Activated CD4-positive, alpha-beta T cell treated with anti-CD3 and anti-CD28 coated beads, Interleukin-2, Interleukin-4, amounts not matched to agents 100 ng/mL and 50 ng/mL, durations not matched to agents 16 hours and 8 hours (primary cell): ENCODE results near the gene TMEM184B.

Source experiments
- DNase-seq: peaks from one replicate; pipeline ENCODE4 v3.0.0-alpha.2; 2020; ENCODE audit warnings: low spot score

TMEM184B gene

DNA sequence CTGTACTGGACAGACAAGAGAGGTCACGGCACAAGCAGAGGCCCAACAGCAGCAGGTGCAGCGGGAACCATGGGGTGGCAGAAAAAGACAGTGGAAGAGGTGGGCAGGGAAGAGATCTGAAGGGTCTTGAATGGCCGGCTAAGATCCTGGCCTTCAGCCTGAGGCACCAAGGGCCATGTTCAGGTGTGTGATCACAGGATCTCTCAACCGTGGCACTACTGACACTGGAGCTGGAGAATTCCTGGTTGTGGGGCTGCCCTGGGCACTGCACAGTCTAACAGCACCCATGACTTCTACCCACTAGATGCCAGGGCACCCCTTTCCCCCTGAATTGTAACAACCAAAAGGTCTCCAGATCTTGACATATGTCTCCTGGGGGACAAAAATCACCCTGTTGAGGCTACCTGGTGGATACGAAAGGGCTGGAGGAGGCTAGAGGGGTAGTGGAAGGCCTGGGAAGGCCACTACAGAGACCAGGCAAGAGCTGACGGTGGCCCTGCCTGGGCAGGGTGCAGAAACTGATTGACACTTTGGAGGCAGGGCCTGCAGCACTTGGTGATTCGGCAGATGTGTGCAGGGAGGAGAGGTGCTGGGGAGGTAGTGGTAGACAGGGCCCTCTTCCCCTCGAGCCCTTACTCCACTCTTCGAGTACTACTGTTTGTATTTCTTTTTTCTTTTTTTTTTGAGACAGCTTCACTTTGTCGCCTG, 36.1 kb upstream of the TMEM184B start:
- no peak for DNase-seq

DNA sequence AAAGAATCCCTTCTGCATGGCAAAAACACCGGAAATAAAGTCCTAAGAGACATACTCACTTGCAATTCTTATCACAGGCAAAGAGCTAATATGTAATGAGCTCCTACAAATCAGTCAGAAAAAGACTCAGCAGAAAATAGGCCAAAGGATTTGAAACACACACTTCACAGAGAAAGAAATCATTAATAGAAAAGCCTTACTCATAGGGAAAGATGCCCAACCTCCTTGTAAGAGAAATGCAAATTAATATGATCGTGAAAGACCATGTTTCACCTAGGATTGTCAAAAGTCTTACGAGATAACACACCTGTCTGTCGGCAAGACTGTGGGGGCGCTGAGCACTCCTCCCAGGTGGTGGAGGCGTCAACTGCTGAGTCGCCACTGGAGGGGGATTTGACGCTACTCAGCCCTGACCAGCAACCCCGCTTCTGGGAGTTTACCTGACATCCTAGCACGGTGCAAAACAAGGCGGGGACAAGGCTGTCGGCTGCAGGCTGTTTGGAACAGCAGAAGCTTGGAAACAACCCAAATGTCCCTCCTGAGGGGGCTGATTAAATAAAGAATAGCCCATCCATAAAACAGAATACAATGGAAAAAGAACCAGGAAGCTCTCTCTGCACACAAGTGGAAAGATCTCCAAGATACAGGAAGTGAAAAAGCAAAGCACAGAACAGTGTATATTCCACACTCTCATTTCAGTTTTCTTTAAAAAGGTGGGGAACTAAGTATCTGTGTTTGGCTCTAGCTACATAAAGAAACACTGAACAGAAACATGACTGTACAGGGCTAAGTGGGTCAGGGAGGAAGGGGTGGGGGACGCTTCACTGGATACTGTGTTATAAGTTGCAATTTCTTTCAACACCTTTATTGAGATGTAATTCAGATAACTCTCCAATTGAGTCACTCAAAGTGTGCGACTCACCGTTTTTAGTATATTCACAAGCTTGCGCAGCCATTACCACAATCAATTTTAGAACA, 33.0 kb upstream of the TMEM184B start:
- peak; percentile 67 for DNase-seq

DNA sequence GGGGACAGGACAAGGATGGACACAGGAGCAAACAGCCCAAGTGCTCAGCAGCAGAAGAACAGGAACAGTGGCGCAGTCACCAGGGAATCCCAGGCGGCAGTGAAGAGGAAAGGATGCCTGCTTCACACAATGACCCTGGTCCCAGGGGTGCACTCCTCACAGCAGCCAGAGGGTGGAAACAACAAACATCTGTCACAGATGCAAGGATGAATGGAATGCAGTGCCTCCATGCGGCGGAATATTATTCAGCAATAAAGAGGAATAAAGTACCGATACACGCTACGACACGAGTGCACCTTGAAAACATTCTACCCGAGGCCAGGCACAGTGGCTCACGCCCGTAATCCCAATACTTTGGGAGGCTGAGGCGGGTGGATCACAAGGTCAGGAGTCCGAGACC, 31.7 kb upstream of the TMEM184B start:
- no peak for DNase-seq

DNA sequence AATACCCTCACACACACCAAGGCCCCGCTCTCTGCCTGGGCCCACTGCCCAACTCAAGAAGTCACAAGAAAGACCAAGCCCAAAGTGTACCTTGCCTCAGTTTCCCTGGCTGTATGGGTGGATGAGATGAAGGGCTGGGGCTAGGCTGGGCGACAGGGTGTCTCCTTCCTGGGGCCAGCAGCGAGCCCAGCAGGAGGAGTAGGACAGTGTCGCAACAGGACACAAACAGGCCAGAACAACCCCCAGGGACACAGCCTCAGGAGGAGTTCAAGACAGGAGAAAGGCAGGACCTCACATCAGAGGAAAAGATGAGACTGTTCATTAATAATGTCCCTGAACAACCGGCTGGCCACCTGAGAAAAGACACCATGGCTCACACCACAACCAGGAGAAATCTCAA, 31.2 kb upstream of the TMEM184B start:
- no peak for DNase-seq

DNA sequence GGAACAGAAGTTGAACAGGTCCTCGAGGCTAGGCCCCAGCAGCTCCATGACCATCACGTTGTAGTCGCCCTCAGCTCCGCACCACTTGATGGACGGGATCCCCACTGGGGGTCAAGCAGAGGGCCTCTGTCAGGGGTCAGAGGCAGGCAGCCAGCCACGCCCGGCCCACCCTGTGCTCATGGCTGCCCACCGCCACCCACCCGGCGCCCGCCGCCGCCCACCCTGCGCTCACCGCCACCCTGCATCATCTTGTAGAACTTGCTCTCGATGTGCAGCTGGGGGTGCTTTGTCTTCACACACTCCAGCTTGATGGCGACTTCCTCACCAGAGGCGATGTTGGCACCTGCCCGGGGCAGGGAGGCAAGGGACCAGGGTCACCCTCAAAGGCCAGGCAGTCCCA, 30.1 kb upstream of the TMEM184B start:
- no peak for DNase-seq

DNA sequence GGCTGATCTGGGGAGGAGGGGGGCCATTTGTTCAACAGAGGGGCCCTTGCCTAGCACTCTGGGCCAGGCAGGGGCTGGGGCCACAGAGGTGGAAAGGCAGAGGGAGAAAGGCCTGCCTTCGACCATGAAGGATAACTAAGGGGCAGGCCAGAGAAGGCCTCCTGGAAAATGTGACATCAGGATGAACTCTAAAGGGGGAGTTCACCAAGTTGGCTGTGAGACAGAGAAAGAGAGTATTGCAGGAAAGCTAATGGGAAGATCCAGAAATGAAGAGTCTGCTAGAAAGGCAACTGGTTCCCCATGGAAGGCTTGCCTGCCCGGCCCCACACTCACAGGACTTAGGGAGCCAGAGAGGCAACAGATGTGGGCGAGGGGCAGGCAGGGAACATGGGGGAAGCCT, 28.1 kb upstream of the TMEM184B start:
- no peak for DNase-seq

DNA sequence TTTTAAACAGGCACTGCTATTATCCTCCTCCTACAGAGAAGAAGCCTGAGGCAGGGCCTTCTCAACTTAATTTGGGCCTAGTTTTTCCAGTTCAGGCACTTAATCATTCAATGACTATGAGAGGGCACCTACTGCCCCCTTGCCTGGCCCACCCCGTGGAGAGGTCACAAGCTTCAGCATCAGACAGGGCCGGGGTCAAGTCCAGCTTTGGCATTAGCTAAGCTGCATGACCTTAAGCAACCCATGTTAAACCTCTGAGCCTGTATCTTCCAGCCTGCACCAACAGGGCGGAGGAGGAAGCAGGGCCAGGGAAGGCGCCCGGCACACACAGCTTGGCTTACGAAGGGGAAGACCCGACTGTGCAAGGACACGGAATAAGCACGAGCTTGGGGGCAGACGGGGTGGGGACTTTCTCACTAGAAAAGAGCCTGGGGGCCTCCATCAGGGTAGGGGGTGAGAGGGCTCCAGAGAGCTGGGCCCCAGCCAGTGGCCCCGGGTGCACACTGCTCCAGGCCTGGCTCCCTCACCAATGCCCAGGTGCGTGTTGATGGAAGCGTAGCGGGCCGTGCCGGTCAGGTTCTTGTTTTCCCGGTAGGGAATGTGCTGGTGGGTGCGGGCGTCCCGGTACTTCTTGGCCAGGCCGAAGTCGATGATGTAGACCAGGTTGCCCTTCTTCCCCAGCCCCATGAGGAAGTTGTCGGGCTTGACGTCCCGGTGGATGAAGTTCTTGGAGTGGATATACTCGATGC, 27.6 kb upstream of the TMEM184B start:
- no peak for DNase-seq

DNA sequence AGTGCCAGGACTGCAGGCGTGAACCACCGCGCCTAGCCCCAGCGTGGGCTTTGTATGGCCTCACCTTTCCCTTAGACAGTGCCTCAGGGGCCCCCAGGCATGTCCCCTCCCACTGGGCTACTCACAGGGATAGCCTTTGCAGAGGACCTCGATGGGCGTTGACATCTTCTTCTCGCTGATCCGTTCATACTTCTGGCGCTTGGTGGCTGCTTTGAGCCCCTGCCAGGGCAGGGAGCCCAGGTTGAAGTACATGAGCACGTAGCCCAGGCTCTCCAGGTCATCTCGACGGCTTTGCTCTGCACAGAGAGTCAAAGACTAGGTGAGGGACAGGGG, 26.9 kb upstream of the TMEM184B start:
- DNase-seq = no peak

DNA sequence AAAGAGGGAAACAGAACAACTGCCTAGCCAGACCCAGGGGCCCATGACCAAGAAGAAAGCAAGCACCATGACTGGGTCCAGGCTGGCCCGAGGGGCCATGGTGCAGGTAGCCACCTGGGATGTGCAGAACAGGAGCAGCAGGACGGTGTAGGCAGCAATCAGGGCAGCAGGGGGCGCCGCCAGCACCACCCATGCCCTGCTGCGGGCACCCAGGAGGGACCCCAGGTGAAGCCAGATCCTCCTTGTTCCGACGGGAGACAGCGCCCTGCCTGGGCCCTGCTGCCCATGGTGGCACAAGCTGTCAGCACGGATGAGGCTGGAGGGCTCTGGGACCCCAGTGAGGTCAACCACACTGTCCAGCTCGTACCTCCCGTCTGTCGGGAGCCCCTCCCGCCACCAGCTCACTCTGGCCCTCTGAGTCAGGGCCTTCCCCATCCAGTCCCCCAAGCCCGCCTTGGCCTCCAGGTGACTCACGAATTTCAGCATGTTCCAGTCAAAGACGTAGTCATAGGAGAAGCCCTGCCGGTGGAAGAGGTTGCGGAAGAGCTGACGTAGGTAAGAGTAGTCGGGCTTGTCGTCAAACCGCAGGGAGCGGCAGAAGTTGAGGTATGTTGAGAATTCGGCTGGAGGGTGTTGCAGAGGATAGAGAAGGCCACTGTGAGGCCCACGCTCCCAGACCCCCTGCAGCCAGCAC, 25.6 kb upstream of the TMEM184B start:
- no peak for DNase-seq

DNA sequence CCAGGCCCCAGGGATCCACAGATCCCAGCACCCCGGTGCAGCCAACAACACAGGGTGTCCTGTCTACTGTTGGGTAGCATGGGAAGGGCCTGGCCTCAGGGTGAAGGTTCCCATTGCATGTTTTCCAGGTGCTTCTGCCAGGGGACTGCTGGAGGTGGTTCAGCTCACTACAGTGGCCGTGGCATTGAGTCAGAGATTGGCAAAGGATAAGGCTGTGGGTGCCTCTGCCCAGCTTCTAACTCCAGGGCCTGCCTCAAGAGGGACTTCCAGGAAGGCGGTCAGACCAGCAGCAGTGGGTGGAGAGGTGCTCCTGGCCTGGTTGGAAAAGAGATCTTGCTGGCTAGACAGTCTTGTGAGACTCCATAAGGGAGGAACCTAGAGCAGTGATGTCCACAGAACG, 23.6 kb upstream of the TMEM184B start:
- no peak for DNase-seq

DNA sequence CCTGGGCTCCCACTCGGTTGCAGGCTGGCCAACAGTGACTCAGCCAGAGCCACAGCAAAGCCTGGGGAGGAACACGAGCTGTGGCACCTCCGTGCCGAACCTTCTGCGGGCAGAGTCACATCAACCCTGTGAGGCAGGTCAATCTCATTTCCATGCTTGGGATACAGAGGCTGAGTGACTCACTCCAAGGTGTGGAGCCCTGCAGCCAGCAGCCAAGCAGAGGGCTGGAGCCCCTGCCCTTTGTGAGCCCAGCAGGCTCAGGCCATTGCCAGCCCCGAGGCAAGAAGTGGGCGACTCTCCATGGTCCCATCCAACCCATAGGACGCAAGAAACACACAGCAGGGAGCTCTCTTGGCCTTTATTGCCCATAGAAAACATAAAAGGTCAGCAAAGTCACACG, 23.1 kb upstream of the TMEM184B start:
- DNase-seq = no peak

DNA sequence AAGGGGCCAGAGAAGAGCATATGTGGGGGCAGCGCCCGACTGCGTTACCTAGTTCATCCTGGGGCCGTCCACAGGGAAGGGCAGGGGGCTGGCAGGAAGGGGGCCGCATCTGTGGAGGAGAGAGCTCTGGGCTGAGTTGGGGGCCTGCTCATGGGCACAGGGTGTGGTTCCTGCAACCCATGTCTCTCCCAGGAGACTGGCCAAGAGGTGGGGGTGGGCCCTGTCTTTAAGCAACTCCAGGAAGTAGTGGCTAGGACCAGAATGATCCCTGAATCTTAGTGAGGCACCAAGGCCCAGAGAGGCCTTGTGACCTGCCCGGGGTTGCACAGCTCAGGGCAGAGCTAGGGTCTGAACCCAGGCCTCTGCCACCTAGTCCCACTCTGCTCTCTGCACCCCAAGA, 22.5 kb upstream of the TMEM184B start:
- no peak for DNase-seq

DNA sequence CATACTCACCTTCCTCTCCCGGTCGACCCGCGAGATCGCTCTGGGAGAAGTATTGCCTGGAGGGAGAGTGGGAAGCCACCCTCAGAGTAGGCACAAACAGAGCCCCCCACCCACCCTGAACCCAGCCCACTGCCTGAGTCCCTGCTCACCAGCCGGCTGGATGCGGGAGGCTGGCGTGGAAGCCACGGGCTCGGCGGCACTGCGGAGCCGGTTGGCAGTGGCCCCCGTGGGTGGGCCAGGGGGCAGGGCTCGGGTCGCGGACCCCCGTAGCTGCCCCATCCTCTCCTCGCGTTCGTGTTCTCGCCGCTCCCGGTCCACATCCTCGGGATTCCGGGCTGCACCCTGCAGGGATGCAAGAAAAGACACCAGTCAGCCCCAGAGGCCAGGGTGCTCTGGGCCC, 21.4 kb upstream of the TMEM184B start:
- DNase-seq = no peak

DNA sequence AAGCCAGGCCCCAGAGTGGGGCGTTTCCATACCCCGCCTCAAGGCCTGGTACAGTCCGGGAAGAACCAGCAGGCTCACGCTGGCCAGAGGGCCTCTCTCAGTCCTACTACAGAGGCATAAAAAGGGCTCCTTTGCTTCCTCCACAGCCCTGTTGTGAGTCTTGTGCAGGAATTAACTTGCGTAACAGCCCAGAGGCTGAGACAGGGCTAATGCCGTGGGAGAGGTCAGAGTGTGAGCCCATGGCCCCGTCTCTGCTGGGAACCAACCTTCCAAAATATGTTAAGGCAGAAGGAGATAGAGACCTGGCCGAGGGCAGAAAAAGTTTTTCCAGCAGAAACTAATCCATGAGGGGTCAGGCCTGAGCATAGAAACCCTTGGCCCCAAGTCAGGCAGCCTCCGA, 19.9 kb upstream of the TMEM184B start:
- DNase-seq = no peak

DNA sequence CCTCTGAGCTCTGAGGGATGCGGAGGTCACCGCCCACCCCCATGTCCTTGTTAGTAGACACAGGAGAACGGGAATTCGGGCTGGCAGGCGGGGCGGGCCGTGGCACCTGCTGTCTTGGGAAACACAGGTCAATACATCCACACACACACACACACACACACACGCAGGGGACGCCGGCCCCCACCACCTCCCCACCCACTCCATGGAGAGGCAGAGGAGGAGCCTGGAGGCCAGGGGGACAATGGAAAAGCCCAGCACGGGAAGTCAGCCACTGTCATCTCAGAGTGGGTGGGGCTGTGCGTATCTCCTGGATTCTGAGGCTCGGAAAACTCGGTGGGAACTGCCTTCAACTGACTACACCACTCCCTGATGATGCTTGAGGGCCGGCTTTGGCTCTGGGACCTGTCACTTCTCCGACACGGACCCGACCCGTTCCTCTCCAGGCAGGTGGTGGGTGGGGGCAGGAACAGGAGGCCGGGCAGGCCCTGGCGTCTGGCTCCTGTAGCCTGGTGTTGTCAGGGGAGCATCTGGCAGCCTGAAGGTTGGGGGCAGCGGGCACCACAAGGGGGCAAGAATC, 18.5 kb upstream of the TMEM184B start:
- no peak for DNase-seq

DNA sequence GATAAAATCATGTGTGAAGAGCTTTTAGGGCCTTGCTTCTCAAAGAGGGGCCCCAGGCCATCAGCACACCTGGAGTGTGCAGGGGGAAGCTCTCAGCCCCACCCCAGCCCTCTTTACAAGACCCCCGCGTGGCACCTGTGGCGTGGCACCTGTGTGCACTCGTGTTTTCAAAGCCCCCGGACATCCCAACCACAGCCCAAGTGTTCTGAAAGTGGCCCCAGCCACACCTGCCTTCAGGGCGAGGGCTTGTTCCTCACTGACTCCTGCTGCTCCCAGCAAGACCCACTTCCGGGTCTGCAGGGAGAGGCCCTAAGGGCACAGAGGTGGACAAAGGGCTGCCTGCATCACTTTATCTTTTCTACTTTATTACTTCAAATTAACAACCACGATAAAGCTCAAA, 17.5 kb upstream of the TMEM184B start:
- no peak for DNase-seq

DNA sequence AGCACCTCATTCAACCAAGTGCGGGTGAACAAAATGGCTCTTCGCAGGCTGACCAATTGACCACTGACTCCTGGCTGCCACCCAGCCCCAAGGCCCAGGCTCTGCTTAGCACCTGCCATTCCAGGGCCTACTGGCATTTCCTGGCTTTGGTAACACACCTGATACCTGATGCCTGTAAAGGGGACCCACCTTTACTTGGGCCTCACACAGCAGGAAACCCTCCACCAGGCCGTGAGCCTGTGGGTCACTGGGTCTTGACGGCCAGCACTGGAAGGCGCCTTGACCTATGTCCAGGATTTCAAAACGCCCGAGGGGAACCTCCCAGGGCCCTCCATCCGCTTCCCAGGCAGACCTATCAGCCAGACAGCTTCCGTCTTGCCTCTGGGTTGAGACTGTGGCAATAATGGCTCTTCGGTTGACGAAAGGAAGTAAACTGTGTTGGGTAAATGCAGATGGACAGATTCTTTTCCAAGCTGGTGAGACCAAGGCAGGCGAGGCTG, 16.8 kb upstream of the TMEM184B start:
- no peak for DNase-seq

DNA sequence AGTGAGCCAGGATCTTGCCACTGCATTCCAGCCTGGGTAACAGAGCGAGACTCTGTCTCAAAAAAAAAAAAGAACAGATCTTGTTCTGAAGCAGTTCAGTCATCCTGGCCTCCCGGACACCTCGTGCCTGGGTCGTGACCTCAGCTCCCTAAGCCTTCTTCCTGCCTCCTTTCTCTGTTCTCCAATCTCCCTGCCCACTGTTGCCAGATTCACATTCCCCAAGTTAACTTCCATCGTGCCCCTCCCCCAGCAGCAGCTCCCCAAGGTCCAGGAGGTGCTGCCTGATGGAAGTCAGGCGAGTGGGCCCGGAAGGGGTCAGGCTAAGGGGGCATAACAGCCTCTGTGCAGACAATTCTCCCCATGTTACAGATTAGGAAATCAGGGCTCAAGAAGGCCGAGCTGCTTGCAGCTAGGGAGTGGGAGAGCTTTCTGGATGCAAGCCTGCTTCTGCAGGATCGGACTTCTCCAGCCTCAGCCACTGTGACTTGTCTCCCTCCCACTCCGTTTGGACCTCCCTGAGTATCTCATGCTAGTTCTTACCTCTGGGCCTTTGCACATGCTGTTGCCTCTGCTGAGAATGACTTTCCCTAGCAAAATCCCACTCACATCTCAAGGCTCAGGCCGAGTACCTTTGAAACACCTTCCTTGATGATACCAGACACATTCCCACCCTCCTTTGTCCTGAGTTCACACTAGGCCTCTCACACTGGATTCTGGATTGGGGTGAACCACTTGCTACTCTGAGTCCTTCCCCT, 14.3 kb upstream of the TMEM184B start:
- DNase-seq = no peak

DNA sequence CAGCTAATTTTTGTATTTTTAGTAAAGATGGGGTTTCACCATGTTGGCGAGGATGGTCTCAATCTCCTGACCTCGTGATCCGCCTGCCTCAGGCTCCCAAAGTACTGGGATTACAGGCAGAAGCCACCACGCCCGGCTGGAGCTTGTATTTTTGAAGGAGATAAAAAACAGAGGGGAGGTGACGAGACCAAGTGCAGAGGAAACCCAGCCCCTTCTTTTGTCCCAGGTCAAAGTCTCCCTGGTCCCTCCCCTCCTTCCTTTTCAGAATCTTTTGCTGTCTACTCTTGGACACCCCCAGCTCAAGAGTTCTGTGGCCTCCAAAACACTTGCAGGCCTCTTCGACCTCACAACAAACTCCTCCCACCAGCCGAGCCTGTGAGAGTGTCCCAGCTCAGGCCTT, 12.2 kb upstream of the TMEM184B start:
- DNase-seq = no peak

DNA sequence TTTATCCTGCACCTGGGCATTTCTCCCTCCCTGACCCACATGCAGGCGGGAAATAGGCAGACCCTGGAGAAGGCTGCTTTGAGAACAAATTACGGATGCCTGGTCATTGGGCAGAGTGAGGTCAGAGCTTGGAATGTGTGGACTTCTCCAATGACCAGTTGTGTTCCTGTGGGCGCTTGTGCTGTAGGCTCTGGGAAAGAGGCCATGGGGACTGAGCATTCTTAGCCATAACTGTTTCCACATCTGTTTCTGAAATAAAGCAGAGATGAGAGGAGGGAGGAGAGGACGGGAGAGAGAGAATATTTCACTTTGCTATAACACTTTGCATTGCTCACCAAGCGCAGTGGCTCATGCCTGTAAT, 11.2 kb upstream of the TMEM184B start:
- no peak for DNase-seq

DNA sequence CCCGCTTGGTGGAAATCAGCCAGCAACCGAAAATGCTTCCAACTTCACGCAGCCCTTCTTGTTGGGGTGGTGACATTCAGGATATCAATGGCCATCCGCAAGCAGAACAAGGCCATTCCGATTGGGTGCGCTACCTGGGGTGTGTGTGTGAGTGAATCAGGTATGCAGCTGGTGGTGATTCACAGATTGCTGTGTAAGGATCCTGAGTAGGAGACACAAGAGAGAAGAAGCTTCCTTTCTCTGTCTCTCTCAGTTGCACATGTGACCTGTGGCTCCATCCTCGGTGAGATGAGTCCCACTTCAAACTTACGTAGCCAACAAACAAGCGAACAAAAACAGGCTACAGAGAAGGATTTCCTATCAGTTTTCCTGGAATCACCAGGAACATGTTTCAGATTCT, 9.6 kb upstream of the TMEM184B start:
- no peak for DNase-seq
